ENCODE data around the gene GPRC5B. TPM values are rescaled to one million over a fixed set of nuclear protein-coding genes. Genes with fewer than 3 reads are reported as not detected.

The GPRC5B gene
- polyA plus RNA-seq, 3 donors = 98.3 to 108 (median 105) TPM

DNA sequence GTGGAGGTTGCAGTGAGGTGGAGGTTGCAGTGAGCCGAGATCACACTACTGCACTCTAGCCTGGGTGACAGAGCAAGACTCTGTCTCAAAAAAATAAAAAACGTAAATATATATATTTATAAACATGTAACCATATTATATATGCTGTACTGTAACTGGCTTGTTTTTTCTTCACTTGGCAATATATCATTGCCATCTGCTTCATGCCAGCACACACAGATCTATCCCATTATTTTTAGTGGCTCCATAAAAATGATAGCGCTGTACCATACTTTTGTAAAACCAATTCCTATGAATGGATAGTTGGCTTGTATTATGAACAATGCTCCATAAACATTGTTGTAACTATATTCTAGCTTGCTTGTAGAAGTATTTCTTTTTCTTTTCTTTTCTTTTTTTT lies 49.5 kb downstream of the GPRC5B start:
- no peak for DNase-seq (ENCODE audit: extremely low read depth in 1 of 11, low read depth in 9 of 11, low spot score in 4 of 11)

DNA sequence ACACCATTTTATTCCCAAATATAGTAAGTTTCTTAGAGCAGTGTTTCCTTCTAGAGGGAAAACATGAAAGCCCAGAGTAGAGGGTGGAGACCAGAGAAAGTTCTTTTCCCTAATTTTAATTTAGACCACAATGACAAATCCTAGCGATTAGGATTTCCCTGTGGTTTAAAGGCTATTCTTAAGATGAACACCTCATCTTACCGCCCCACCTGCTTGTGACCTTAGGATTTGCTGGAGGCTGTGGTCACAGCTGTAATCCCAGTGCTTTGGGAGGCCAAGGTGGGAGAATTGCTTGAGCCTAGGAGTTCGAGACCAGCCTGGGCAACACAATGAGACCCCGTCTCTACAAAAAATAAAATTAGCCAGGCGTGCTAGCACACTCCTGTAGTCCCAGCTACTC lies 51.1 kb downstream of the GPRC5B start:
- DNase-seq (ENCODE audit: extremely low read depth in 1 of 11, low read depth in 9 of 11, low spot score in 4 of 11) = no peak

DNA sequence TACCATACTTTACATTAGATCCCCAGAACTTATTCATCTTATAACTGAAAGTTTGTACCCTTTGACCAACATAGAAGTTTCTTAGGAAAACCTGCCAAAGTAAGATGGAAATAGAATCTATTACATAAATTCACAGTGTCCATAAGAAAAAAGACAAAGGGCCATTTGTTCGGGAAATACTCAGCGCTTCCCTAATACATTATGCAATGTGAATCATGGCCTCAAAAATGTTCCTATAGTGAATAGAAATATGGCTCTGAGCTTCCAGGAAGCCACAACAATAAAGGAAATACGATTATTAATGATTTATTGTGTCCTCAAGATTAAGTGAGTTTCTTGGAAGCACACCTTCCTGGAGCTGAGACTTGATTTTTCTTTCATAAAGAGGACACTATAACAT lies 51.5 kb downstream of the GPRC5B start:
- no peak for DNase-seq (ENCODE audit: extremely low read depth in 1 of 11, low read depth in 9 of 11, low spot score in 4 of 11)

DNA sequence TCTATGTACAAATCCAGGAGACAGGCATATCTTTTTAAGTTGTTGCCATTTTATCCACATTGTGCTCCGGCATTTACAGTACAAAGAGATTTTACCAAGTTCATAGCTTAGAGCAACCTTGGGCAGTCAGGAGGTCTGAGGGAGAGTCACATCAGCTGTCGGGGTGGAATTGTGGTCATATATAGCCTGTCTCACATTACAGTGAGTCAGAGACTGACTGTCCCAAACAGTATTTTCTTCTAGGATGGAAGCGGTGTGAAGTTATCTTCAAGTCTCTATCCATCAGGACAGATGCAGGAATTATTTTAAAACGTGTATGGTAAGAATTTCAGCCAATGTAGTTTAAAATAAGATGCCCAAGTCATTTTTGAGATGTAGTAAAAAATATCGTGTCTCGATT lies 53.0 kb downstream of the GPRC5B start:
- peak in 3 of 11 donors; percentile 43 to 67 (median 43) for DNase-seq (ENCODE audit: extremely low read depth in 1 of 11, low read depth in 9 of 11, low spot score in 4 of 11)

DNA sequence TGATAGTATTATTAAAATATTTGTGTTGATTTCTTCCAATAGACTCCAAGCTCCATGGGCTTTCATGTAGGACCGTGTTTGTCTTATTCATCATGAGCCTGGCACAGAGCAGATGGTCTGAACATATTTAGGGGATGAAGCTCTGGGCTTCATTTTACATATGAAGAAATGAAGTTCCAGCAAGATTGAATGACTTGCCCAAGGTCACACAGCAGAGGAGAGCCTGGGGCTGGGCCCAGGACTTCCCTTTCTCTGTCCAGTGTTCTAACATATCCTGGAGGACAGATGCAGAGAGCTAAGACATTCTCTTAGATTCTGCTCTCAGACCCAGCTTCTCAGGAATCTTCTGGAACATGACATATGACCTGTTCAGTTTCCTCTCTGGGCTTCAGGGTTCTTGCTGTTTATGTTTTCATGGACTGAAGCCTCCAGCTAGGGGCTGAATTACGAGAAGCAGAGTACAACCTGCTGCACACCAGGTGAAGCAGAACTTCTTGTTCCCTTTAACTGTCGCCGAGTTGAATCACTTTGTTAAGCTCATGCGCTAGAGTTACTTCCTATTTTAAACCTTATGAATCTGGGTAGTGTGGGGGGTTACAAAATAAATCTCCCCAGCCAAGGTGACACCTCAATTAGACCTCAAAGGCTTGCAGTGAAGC lies 53.6 kb downstream of the GPRC5B start:
- DNase-seq (ENCODE audit: extremely low read depth in 1 of 11, low read depth in 9 of 11, low spot score in 4 of 11) = peak in 1 of 11 donors; percentile 44

DNA sequence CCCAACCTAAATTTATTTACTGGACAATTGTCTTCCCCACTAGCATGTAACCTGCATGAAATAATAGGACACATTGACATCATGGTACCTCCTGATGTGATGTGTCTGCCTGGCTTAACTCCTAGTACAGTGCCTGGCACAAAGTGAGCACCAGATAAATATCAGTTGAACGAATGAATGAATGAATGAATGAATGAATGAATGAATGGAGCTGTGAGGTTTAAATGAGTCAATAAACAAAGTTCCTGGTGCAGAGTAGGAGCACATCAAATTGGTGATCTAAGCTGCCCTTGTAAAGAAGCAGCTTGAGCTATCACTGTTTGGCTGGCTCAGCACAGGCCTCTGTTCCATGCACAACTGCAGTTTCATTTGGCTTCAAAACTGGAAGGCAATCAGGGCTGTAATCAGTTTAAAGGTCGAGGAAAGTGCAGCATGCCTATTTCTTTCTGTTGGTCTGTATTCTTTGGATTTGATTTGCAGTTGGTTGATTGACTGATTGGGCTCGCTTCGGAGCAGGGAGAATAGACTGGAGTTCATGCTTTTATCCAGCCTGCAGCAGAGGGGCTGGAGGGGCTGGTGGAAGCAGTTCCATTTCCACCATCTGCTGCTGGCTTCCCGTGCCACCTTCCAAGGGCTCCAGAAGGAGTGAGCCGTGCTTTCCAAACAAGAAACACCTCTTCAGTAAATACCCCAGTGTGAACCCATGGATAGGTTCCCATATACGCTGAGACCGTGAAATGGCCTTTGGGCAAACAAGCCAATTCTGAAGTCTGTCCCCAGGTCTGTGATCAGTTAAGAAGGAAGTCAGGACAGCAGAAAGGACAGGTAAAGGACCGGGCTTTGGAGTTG lies 54.6 kb downstream of the GPRC5B start:
- DNase-seq (ENCODE audit: extremely low read depth in 1 of 11, low read depth in 9 of 11, low spot score in 4 of 11) = no peak

DNA sequence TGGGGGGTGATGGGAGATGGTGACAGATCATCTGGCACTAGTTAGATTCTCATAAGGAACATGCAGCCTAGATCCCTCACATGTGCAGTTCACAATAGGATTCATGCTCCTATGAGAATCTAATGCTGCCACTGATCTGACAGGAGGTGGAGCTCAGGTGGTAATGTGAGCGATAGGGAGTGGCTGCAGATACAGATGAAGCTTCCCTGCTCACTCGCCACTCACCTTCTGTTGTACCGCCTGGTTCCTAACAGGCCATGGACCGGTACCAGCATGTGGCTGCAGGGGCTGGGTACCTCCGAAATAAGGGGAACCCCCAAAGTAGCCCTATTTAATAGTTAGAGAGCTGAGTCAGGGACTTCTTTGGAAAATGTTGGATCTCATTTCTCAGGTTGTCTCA lies 60.4 kb downstream of the GPRC5B start:
- no peak for DNase-seq (ENCODE audit: extremely low read depth in 1 of 11, low read depth in 9 of 11, low spot score in 4 of 11)

DNA sequence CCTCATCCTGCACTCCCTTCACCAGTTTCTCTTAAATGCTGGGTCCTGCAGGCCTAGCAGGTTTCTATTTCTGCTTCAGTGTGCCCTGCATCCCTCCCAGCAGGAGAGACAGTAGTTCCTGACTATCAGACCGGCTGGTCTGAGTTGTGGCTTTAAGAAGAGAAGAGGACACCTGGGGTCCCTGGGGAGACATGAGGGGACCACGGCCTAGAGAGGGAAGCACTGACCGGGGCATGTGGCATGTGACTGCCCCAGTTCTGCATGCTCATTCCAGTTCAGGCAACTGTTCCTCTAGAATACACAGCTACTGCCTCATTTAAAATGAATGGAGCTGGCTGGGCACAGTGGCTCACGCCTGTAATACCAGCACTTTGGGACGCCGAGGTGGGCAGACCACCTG lies 61.3 kb downstream of the GPRC5B start:
- no peak for DNase-seq (ENCODE audit: extremely low read depth in 1 of 11, low read depth in 9 of 11, low spot score in 4 of 11)

DNA sequence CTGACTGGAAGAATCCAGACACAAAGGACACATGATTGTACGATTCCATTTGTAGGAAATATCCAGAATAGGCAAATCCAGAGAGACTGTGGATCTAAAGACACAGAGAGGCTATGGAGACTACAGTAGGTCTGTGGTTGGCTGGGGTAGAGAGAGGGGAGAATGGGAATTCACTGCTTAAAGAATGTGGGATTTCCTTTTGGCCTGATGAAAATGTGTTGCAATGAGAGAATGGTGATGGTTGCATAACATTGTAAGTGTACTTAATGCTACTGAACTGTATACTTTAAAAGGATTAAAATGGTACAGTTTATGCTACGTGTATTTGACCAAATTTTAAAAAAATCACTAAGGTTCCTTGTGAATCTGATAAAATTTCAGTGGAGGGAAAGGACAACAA lies 62.1 kb downstream of the GPRC5B start:
- no peak for DNase-seq (ENCODE audit: extremely low read depth in 1 of 11, low read depth in 9 of 11, low spot score in 4 of 11)

DNA sequence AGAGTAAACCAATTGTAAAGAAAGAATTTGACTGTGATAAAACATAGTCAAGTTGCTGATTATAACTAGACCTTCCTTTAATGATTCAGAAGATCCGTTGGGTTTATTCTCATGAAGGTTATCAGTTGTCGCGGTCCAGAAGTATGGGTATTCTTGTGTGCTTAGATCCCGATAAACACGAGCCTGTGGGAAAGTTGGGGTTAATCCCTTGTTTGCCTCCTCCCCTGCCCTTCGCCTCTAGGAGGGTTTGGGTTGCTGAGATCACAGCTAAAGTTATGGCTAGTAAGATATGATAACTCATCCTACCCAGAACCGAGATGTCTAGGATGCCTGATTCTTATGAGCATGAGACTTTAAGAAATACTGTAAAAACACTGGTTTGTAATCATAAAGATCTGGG lies 66.8 kb downstream of the GPRC5B start:
- no peak for DNase-seq (ENCODE audit: extremely low read depth in 1 of 11, low read depth in 9 of 11, low spot score in 4 of 11)

DNA sequence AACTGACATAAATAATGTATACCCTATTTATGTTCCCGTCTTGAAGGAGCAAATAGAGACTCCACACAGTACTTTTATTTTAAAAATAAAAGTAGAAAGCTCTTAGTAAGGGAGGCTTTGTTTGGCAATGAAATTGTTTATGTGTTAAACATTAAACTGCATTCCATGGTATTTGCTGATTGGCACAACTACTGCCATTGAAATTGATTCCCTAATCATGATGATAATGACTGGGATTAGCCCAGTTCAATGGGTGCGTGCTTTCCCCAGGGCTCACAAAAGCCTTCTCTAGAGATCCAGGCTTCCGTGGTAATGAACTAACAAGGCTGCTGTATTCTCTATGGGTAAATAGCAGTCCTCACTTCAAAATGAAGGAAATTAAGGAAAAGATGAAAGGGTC lies 67.5 kb downstream of the GPRC5B start:
- no peak for DNase-seq (ENCODE audit: extremely low read depth in 1 of 11, low read depth in 9 of 11, low spot score in 4 of 11)

DNA sequence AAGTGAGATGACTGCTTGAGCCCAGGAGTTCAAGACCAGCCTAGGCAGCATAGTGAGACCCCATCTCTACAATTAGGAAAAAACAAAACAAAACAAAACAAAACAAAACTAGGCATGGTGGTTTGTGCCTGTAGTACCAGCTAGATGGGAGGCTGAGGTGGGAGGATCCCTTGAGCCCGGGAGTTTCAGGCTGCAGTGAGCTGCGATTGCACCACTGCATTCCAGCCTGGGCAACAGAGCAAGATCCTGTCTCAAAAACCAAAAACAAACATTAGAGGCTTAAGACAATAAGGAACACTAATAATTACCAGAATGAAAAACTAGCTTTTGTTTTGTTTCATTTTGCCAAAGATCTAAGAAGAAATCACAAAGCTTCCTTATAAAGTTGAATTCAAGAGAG lies 69.2 kb downstream of the GPRC5B start:
- DNase-seq (ENCODE audit: extremely low read depth in 1 of 11, low read depth in 9 of 11, low spot score in 4 of 11) = no peak

DNA sequence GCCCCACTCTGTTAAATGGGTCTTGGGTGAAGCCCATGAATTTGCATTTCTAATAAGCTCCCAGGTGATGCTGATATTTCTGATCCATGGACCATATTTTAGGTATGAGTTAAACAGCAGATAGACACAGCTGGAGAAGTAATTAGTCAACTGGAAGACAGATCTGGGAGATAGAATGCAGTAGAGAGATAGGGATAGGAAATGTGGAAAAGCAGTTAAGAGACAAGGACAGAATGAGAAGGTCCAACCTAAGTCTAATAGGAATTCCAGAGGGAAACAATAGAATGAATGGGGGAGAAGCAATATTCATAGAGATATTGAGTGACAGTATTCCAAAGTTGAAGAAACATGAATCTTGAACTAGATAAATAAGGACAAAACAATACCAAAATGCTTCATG lies 71.7 kb downstream of the GPRC5B start:
- DNase-seq (ENCODE audit: extremely low read depth in 1 of 11, low read depth in 9 of 11, low spot score in 4 of 11) = no peak

DNA sequence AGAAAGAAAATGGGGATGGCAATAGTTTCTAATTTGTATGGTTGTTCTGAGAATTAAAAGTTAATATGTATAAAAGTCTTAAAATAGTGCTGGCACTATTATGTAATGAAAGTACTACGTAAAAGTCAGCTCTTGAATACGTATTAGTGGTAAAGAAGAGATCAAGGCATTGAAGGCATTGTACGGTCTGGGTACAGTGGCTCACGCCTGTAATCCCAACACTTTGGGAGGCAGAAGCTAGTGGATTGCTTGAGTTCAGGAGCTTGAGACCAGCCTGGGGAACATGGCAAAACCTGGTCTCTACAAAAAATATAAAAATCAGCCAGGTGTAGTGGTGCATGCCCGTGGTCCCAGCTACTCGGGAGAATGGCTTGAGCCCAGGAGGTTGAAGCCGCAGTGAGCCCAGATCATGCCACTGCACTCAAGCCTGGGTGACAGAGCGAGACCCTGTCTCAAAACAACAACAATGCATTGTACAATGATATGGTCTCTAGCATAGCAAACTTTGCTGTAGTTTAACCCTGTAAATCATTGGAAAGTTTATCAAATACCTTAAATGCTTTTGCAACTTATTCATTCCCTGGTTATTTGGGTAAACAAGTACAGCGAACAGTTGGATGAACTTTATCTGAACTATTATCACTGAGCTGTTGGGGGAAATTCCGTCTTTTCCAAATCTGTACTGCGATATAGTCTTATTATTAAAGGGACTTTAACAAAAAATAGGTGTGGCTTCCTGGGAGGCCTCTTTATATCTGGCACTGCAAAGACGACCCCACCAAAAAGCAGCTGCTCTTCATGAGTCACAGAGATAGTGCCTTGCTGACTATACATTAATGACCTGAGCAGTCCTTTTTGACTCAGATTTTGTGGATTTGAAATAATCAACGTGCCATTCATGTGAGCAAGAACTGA lies 73.6 kb downstream of the GPRC5B start:
- peak in 4 of 11 donors; percentile 5 to 42 (median 39) for DNase-seq (ENCODE audit: extremely low read depth in 1 of 11, low read depth in 9 of 11, low spot score in 4 of 11)

DNA sequence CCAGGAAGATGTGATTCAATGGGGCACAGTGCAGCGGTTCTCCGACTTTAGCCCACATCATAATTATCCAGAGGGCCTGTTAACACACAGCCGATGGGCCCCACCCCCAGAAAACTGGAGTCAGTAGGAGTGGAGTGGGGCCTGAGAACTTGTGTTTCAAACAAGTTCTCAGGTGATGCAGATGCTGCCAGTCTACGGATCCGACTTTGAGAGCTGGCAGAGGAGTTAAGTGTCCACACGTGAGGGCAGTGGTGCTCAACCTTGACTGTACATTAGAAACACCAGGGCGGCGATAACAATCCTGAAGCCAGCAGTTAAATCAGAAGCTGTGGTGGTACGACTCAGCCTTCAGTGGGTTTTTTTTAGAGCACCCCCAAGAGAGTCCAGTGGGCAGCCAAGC lies 75.0 kb downstream of the GPRC5B start:
- no peak for DNase-seq (ENCODE audit: extremely low read depth in 1 of 11, low read depth in 9 of 11, low spot score in 4 of 11)

DNA sequence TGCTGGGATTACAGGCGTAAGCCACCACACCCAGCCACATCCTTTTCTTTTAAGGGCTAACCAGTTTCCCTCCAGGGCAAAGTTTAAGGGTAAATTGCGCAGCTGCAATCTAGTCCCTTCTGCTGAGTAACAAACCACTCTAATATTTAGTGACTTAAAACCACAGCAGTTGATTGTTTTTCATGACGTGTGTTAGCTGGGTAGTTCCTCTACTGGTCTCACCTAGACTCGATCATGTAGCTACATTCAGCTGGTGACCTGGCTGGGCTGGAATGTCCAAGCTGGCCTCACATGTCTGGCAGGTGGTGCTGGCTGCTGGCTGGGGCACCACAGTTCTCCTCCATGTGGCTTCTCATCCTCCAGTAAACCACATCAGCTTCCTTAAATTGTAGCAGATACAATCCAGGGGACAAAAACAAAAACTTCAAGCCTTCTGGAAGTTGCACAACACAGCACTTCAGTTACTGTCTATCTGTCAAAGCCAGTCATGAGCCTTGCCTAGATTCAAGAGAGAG lies 75.5 kb downstream of the GPRC5B start:
- DNase-seq (ENCODE audit: extremely low read depth in 1 of 11, low read depth in 9 of 11, low spot score in 4 of 11) = no peak

DNA sequence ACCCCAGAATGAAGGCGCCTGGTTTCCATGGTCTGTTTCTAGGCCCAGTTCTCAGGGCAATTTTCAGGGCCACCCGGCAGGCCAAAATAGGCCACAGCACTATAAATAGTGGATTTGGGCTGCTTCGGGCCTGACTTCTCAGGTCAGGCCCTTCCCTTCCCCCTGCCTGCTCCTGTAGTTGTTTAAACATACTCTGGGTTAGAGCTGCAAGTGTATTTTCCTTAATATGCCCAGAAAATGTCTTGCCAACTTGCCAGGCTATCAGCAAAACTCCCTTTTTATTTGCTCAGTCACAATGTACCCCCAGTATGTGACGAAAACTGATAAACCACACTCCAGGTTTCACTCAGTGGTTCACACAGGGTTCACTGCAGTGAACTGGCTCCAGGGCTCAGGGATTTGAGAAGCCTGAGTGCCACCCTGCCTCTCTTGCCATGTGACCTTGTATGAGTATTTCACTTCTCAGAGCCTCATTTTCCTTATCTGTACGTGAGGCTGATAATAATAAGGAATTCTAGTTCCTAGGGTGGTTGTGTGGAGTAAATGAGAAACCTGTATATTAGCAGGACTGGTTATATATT lies 76.5 kb downstream of the GPRC5B start:
- peak in 4 of 11 donors; percentile 18 to 68 (median 48) for DNase-seq (ENCODE audit: extremely low read depth in 1 of 11, low read depth in 9 of 11, low spot score in 4 of 11)
